HepG2 (cell line): ENCODE results near the gene GDI1. TPM values are rescaled to one million over a fixed set of nuclear protein-coding genes. Genes with fewer than 3 reads are reported as not detected.

ENCODE experiments used
- BORCS8-MEF2B ChIP-seq: sonication (generic); formaldehyde crosslinking; IDR thresholded peaks from 2 replicates; pipeline ENCODE4 v1.8.0; 2022; ENCODE audit warnings: mild to moderate bottlenecking, missing genetic modification reagents
- CENPT ChIP-seq: sonication (generic); formaldehyde crosslinking; IDR thresholded peaks from 2 replicates; pipeline ENCODE4 v1.8.0; 2022; ENCODE audit warnings: low read depth, mild to moderate bottlenecking, moderate library complexity, missing genetic modification reagents
- GMEB2 ChIP-seq: IDR thresholded peaks from 2 replicates; pipeline ENCODE4 v1.6.1; 2016; ENCODE audit warnings: missing biosample characterization, missing genetic modification reagents, low read depth
- HIVEP1 ChIP-seq: sonication (generic); formaldehyde crosslinking; IDR thresholded peaks from 2 replicates; pipeline ENCODE4 v1.4.0; 2020; ENCODE audit warnings: mild to moderate bottlenecking, missing genetic modification reagents
- ISL2 ChIP-seq: sonication (generic); formaldehyde crosslinking; IDR thresholded peaks from 2 replicates; pipeline ENCODE4 v1.5.0; 2020; ENCODE audit warnings: missing genetic modification reagents
- NR3C1 ChIP-seq: sonication (generic); formaldehyde crosslinking; IDR thresholded peaks from 2 replicates; pipeline ENCODE4 v1.4.0; 2020; ENCODE audit warnings: missing genetic modification reagents
- RAD51 ChIP-seq: fragments of 450-650 bp; IDR thresholded peaks from 2 replicates; pipeline ENCODE4 v1.6.1; 2016; ENCODE audit warnings: borderline replicate concordance
- TMF1 ChIP-seq: sonication (generic); formaldehyde crosslinking; IDR thresholded peaks from 2 replicates; pipeline ENCODE4 v1.8.1; 2022; ENCODE audit warnings: low read depth, missing genetic modification reagents
- ZFP1 ChIP-seq: IDR thresholded peaks from 2 replicates; pipeline ENCODE4 v1.6.1; 2016
- ZMYM4 ChIP-seq: sonication (generic); formaldehyde crosslinking; IDR thresholded peaks from 2 replicates; pipeline ENCODE4 v1.8.1; 2023; ENCODE audit warnings: mild to moderate bottlenecking, missing genetic modification reagents
- ZNF253 ChIP-seq: sonication (generic); formaldehyde crosslinking; IDR thresholded peaks from 2 replicates; pipeline ENCODE4 v1.8.0; 2022; ENCODE audit warnings: mild to moderate bottlenecking, missing genetic modification reagents, borderline replicate concordance
- ZNF30 ChIP-seq: sonication (generic); formaldehyde crosslinking; IDR thresholded peaks from 2 replicates; pipeline ENCODE4 v1.5.0; 2020; ENCODE audit warnings: mild to moderate bottlenecking, missing genetic modification reagents
- ZNF564 ChIP-seq: sonication (generic); formaldehyde crosslinking; IDR thresholded peaks from 2 replicates; pipeline ENCODE4 v1.8.1; 2023; ENCODE audit warnings: mild to moderate bottlenecking, missing genetic modification reagents
- ZNF646 ChIP-seq: sonication (generic); formaldehyde crosslinking; IDR thresholded peaks from 2 replicates; pipeline ENCODE4 v1.9.0; 2021; ENCODE audit warnings: mild to moderate bottlenecking, missing genetic modification reagents
- ZNF879 ChIP-seq: sonication (generic); formaldehyde crosslinking; IDR thresholded peaks from 2 replicates; pipeline ENCODE4 v1.8.1; 2023; ENCODE audit warnings: missing genetic modification reagents
- polyA plus RNA-seq, 8 experiments: library from polyadenylated mRNA; depleted of rRNA in 3 of 8; stranded (reverse) in 7 of 8; unstranded in 1 of 8; fragments of >200 nt; fragmentation: Illumina TruSeq in 4 of 8; extraction: Trizol in 4 of 8; gene quantifications; 2 replicates each; pipeline versions ENCODE4 v1.2.1 to v1.2.3, GENCODE V29; 2011 to 2016; ENCODE audit warnings: low read depth in 4 of 8, missing spikeins in 1 of 8, mixed read lengths in 1 of 8; ENCODE audit not compliant: insufficient read depth in 1 of 8
- total RNA-seq, 5 experiments: library from RNA; depleted of rRNA; stranded (reverse); fragments of >200 nt; fragmentation: Illumina TruSeq; extraction: Trizol; gene quantifications; 2 replicates each; pipeline ENCODE4 v1.2.3, GENCODE V29; 2016; ENCODE audit warnings: low read depth in 1 of 5
- TF ChIP-seq, protein P1 (sequence below): sonication (generic); formaldehyde crosslinking; IDR thresholded peaks from 2 replicates; pipeline ENCODE4 v1.9.0; 2022; ENCODE audit warnings: low read depth, missing genetic modification reagents
- TF ChIP-seq, protein P2 (sequence below): sonication (generic); formaldehyde crosslinking; IDR thresholded peaks from 2 replicates; pipeline ENCODE4 v1.5.0; 2020; ENCODE audit warnings: mild to moderate bottlenecking, missing genetic modification reagents

The GDI1 gene
- total and polyA plus RNA-seq, 2 of the 13 experiments (the other 11 are each of a cell fraction or from before 2014, with no cell fraction given): 17.4 to 105 TPM

DNA sequence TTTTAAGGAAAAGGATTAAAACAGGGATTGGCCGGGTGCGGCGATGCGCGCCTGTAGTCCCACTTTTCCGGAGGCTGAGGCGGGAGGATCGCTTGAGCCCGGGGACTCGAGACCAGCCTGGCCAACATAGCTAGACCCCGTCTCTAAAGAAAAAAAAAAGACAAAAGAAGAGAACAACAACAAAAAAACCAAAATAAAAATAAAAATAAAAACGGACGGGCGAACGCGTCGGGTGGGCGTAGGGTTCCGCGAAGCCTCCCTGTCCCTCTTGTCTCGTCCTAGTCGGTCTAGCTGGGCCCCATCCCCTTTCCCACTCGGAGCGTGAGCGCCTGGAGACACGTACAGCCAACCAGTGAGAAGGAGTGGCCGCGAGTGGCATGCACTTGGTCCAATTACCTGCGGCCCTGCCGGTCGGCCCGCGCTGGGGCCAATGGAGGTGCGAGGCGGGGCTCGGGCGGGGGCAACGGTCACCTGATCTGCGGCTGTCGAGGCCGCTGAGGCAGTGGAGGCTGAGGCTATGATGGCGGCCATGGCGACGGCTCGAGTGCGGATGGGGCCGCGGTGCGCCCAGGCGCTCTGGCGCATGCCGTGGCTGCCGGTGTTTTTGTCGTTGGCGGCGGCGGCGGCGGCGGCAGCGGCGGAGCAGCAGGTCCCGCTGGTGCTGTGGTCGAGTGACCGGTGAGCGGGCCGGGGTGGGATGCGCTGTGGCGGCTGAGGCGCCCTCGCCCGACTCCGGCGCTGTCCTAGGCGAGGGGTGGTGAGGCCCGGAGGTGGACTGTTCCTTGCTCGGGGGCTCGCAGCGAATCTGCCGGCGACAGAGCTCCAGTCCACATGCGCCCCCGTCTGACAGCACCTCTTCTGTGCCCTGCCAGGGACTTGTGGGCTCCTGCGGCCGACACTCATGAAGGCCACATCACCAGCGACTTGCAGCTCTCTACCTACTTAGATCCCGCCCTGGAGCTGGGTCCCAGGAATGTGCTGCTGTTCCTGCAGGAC lies 8.5 kb upstream of the GDI1 start, which contains the start of gene ATP6AP1 (continued):
- TF ChIP-seq, protein P1, sequence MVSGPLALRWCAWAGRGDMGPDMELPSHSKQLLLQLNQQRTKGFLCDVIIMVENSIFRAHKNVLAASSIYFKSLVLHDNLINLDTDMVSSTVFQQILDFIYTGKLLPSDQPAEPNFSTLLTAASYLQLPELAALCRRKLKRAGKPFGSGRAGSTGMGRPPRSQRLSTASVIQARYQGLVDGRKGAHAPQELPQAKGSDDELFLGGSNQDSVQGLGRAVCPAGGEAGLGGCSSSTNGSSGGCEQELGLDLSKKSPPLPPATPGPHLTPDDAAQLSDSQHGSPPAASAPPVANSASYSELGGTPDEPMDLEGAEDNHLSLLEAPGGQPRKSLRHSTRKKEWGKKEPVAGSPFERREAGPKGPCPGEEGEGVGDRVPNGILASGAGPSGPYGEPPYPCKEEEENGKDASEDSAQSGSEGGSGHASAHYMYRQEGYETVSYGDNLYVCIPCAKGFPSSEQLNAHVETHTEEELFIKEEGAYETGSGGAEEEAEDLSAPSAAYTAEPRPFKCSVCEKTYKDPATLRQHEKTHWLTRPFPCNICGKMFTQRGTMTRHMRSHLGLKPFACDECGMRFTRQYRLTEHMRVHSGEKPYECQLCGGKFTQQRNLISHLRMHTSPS (CRISPR knock-in tag): no peak
- TF ChIP-seq, protein P2, sequence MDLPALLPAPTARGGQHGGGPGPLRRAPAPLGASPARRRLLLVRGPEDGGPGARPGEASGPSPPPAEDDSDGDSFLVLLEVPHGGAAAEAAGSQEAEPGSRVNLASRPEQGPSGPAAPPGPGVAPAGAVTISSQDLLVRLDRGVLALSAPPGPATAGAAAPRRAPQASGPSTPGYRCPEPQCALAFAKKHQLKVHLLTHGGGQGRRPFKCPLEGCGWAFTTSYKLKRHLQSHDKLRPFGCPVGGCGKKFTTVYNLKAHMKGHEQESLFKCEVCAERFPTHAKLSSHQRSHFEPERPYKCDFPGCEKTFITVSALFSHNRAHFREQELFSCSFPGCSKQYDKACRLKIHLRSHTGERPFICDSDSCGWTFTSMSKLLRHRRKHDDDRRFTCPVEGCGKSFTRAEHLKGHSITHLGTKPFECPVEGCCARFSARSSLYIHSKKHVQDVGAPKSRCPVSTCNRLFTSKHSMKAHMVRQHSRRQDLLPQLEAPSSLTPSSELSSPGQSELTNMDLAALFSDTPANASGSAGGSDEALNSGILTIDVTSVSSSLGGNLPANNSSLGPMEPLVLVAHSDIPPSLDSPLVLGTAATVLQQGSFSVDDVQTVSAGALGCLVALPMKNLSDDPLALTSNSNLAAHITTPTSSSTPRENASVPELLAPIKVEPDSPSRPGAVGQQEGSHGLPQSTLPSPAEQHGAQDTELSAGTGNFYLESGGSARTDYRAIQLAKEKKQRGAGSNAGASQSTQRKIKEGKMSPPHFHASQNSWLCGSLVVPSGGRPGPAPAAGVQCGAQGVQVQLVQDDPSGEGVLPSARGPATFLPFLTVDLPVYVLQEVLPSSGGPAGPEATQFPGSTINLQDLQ (CRISPR knock-in tag): no peak
- TF ChIP-seq BORCS8-MEF2B (CRISPR knock-in tag) (no peak), CENPT (no peak), HIVEP1 (CRISPR knock-in tag) (no peak), ZNF30 (no peak), RAD51 (no peak), ZNF253 (no peak), TMF1 (CRISPR knock-in tag) (no peak), ZMYM4 (CRISPR knock-in tag) (peak; percentile 77), ZNF879 (CRISPR knock-in tag) (no peak), NR3C1 (CRISPR knock-in tag) (no peak), GMEB2 (peak; percentile 21; the same call in 1 of the 2 replicates), ISL2 (no peak), ZNF564 (CRISPR knock-in tag) (no peak), ZNF646 (CRISPR knock-in tag) (no peak), ZFP1 (no peak)
